ENCODE measurements around the gene CPLX1.
"Not testable (repeated sequence)": the region's sequence is repeated elsewhere in the genome, so short reads cannot be mapped to it uniquely, and the experiment has no call there.

CPLX1 gene

DNA sequence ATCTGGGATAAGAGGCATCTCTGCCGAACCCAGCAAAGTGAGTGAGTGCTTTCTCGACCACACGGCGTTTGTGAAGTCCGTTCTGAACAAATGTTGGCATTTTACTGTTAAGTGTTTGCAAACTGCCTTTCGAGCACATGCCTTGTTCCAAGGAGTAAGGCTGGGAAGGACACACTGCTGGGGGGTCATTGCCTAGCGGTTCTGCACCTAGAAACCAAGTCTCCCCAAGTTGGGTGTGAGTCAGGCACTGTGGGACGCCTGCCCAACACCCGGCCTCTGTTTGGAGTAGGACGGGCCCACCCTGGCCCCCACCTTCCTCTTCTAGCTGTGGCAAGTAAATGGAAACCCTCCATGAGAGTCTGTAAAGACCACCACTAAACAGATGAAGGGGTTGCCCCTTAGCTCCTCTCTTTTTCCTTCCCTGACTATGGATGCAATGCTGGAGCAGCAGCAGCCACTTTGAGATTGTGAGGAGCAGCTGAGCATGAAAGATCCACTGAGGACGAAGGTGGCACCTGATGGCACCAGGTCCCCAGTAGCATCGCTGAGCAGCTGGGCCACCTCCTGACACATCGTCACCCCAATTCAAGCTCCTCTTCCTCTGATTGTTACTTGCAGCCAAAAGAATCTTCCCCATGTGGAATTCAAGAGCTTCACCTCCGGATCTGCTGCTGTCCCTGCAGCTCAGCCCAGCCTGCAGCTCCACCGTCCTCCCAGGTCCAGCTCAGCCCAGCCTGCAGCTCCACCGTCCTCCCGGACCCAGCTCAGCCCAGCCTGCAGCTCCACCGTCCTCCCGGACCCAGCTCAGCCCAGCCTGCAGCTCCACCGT lies 6.3 kb downstream of the CPLX1 start:
- DNase-seq (ENCODE audit: low read depth): no peak

- no peak for DNase-seq (ENCODE audit: low read depth)
Measured at GRCh38 chr4:818106-818921, 7.6 kb downstream of the CPLX1 start.

- DNase-seq (ENCODE audit: low read depth): no peak
Measured at GRCh38 chr4:815464-816146, 10.3 kb downstream of the CPLX1 start.

- no peak for DNase-seq (ENCODE audit: low read depth)
Measured at GRCh38 chr4:814312-814850, 11.5 kb downstream of the CPLX1 start.

DNA sequence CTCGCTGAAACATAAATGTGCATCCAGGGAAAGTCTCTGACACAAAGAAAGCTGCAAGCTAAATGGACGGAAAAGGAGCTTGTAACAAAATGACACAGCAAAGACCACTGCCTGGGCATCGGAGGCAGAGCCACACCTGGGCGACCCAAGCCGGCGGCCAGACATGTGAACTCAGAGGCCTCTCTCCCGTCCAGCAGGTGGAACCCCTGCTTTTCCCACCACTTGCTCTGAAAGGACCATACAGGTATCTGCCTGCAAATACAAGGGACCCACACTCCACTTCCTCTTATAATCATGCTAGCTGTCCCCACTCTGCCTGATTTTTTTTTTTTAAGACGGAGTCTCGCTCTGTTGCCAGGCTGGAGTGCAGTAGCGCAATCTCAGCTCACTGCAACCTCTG lies 12.0 kb downstream of the CPLX1 start:
- DNase-seq (ENCODE audit: low read depth): no peak

DNA sequence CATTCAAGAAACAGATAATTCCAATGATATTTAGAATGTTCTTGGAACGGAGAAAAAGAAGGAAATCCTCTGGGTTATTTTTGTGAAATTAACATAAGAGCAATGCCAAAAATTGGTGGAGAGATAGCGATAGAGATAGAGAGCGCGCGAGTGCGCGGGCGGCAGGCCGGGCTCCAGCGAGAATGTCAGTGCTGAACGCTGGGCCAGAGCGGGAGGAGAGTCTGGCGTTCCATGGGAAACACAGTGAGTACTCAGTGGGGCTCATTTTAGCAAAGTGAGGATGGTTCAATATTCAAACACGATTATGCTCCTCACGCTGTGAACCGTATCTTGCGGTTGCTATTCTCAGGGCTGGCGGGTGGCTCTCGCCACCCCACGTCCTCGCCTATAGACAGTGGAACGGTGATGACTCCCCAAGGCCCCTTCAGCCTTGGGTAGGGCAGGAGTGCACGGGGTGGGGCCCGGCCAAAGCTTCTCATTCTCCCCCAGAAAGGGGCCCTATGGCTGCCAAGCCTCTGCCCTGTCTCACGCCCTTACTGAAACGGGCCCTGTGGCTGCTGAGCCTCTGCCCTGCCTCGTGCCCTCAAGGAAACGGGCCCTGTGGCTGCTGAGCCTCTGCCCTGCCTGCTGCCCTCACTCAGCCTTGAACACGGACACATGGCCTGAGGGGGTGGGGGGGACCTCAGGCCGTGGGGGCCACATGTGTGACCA lies 16.9 kb downstream of the CPLX1 start:
- no peak for DNase-seq (ENCODE audit: low read depth)

GRCh38 chr4:807792-808191 lies 18.1 kb downstream of the CPLX1 start:
- DNase-seq (ENCODE audit: low read depth): no peak

- not testable (repeated sequence) for DNase-seq (ENCODE audit: low read depth)
Measured at GRCh38 chr4:806979-807378, 18.9 kb downstream of the CPLX1 start.

- DNase-seq (ENCODE audit: low read depth): no peak
Measured at GRCh38 chr4:804804-805203, 21.1 kb downstream of the CPLX1 start.

- DNase-seq (ENCODE audit: low read depth): no peak
Measured at GRCh38 chr4:803884-804283, 22.0 kb downstream of the CPLX1 start.

DNA sequence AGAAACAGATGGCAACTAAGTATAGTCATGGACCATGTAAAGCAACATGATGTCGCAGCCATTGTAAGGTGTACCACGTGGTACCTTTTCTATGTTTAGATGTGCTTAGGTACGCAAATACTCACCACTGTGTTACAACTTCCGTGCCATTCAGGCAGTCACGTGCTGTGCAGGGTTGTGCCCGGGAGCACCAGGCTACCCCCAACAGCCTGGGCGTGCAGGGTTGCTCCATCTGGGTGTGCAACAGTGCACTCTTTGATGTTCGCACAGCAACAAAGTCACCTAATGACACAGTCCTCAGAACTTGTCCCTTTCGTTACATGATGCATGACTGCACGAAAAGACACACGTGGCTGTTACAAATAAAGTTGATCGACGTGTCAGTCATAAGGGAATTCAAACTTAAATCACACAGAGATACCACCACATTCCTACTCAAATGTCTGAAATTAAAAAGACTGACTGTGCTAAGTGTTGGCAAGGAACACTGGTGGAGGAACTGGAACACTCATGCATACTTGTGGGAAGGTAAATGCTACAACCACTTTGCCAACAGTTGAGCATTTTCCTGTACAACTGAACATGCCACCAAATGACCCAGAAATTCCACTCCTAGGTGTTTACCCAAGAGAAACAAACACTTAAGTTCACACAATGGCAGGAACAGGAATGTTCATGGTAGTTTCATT lies 24.3 kb downstream of the CPLX1 start:
- no peak for DNase-seq (ENCODE audit: low read depth)

DNA sequence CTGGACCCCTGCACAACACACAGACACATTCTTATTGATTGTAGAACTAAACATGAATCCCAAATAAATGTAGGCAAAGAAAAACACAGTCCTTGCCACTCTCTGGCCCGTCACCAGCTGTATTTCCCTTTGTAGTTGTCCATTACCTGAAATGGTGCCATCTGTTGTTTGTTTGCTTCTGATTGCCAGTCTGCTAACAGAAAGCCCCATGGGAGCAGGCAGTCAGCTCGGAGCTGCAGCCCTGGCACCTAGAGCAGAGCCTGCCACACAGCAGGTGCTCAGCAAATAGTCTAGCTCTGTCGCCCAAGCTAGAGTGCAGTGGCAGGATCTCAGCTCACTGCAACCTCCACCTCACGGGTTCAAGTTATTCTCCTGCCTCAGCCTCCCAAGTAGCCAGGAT lies 28.9 kb downstream of the CPLX1 start:
- no peak for DNase-seq (ENCODE audit: low read depth)

GRCh38 chr4:796206-796605 lies 29.7 kb downstream of the CPLX1 start:
- DNase-seq (ENCODE audit: low read depth): no peak

GRCh38 chr4:795726-796119 lies 30.2 kb downstream of the CPLX1 start:
- DNase-seq (ENCODE audit: low read depth): no peak

GRCh38 chr4:794900-795725 lies 30.8 kb downstream of the CPLX1 start:
- DNase-seq (ENCODE audit: low read depth): no peak

DNA sequence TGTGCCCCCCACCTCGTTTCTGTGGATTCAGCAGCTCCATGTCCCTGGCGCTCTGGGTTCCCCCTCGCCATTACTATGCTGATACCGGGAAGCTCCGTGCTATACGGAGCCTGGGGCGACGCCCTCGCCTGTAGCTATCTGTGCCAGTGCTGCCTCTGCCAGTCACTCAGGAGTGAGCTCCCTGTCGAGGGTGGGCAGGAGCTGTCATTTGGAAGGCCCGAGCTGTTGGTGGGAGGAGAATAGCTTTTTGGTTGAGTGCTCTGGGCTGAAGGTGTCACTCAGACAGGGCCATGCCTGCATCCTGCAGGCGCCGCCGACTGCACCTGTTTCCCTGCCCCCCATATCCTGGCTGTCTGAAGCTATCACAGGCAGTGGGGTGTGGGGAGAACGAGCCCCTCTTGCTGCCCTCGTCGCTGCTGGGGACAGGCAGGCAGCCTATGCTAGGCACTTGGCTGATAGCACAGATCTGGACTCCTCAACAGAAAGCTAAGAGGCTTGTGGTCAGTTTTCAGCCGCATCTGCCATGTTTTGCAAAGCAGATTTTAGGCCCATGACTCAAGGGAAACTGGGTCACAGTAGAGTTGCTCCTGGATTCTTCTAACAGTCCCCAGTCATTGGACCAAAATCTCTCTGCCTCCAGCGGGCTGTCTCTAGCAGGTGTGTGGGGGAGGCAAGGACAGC lies 31.8 kb downstream of the CPLX1 start:
- DNase-seq (ENCODE audit: low read depth): peak; percentile 29

- no peak for DNase-seq (ENCODE audit: low read depth)
Measured at GRCh38 chr4:793093-793861, 32.7 kb downstream of the CPLX1 start.

- no peak for DNase-seq (ENCODE audit: low read depth)
Measured at GRCh38 chr4:792626-793092, 33.3 kb downstream of the CPLX1 start.

Measured in ELR (cell line).